Right hindlimb (tissue), 1 donor: ENCODE data around the gene ULK4.

Experiments used
- DNase-seq: peaks from one replicate; pipeline ENCODE4 v3.0.0-alpha.2; 2018

ULK4 gene

DNA sequence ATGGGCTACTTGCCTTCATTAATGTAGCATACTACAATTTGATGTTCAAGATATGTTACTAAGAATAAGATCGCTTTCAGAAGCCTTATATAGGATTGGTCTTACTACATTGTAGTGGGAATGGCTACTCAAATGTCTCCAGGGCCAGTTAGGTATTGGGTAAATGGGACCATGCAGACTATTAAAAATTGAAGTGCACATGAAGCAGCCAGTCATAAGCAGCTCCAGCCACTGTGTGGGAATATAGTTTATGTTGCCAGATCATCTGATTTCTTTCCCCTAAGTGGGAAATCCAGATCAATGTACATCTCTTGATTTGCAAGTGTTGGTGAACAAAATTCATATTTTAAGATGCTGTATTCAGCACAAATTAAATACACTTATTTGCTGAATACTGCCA is 757.5 kb downstream of the ULK4 start:
- no peak for DNase-seq

- DNase-seq, result no peak
Observed at GRCh38 chr3:41202834-41203345, 759.0 kb downstream of the ULK4 start.

GRCh38 chr3:41202075-41202833 is 759.6 kb downstream of the ULK4 start:
- DNase-seq, result no peak

DNA sequence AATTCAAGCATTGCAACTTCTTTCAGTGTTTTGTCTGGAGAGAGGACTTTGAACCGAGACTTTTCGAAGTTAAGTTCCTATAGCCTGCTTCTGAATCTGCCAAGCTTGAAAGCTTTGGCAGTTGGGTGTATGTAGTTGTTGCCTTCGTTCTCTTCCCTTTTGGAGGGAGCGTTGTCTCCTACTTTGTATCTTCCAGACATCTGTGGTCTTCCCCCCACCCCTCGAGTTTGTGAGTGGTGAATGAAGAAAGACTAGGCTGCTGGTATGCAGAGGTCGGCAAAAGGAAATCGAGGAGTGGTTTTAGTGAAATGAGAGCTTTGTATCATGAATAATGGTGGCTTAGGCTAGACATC is 761.3 kb downstream of the ULK4 start:
- peak; percentile 52 for DNase-seq

- DNase-seq, result peak; percentile 74
Observed at GRCh38 chr3:41199866-41200668, 761.8 kb downstream of the ULK4 start.

DNA sequence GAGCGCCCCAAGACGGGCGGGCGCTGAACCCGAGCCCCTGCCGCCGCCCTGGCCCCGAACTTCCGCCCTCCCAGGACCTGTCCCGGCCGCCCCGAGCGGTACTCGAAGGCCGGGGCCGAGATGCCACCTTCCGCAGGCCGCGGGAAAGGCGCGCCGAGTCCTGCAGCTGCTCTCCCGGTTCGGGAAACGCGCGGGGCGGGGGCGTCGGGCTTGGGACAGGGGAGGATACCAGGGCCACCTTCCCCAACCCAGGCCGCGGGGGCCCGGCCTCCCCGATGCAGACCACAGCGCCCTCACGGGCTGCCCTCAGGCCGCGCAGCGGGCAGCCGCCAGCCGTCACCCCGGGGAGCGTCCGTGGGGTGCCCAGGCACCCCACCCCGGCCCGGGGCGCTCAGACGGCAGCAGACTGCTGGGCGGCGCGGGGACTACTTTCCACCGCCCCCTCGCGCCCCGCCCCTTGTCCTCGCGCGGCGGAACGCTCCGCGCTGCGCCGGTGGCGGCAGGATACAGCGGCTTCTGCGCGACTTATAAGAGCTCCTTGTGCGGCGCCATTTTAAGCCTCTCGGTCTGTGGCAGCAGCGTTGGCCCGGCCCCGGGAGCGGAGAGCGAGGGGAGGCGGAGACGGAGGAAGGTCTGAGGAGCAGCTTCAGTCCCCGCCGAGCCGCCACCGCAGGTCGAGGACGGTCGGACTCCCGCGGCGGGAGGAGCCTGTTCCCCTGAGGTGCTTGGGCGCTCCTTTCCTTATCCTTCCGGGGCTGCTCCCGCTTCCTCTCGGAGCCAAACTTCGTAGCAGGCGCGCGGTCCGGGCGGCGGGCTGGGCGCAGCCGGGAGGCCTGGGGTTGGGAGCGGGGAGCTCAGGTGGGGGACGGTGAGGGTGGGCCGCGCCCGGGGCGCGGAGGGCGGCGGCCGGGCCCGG is 762.7 kb downstream of the ULK4 start, which contains the start of gene CTNNB1:
Gene CTNNB1 (plus strand): TSS at position 556 of the 916 bp plus-strand sequence. CDS start 24,564 bp downstream, outside the sequence.
- peak; percentile 95 for DNase-seq

DNA sequence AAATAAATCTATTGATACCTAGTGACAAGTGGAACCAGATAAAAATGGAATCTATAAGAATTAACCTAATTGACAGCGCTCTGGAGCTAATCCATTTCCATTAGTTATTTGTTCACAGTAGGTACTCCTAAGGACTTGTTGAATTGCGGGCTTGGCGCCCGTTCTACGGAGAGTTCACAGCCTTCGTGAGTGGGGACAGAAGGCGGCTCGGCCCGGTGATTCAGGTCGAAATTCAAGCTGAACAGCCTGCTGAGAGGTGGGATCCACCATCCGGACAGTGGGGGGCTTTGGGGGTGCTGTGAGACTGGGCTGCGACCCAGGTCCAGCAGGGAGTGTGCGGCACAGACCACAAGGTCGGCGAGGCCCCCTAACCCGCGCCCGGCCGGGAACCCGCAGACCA is 763.4 kb downstream of the ULK4 start:
- DNase-seq, result no peak

DNA sequence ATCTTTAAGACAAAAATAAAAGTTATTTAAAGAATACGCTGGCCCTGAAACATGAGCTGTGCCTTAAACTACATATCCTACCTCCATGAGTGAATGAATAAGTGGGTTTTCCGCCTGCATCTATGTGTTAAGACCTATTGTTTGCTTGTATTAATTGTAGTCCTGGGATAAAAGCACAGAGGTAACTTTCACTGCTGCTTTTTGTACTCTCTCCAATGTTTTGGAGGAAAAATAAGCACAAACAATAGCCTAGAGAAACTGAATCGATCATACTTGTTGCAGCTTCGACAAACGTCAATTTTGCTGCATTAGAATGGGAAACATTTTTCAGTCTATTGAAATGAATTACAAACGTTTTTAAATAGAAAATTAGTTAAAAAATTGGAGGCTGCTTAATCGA is 763.9 kb downstream of the ULK4 start:
- no peak for DNase-seq
